Left colon (tissue), 2 donors: ENCODE results near the gene ZFPM1. TPM values are rescaled to one million over a fixed set of nuclear protein-coding genes. Genes with fewer than 3 reads are reported as not detected.

Experiments used
- ATAC-seq: fragments of 200-7000 bp; cut with Tn5 transposase; one replicate; pipeline ENCODE4 v1.9.1; 2020; ENCODE audit warnings: mild to moderate bottlenecking, moderate library complexity
- DNase-seq, 2 donors: peaks; one replicate each; pipeline ENCODE4 v3.0.0-alpha.2; 2020
- intact Hi-C, 2 donors: fragments of 100-400 bp; cut with DNase I in 1 of 2; cut with micrococcal nuclease in 1 of 2; formaldehyde crosslinking; loops; one replicate each; pipeline versions ENCODE4 v1.11.2 to v1.14.0; 2022; cut with DNase I, micrococcal nuclease
- total RNA-seq, 2 donors: library from RNA; stranded (reverse); fragmentation: NEBNext Ultra II Directional; extraction: Animal tissue kit (Norgen Biotek cat#: 25700); gene quantifications; one replicate each; pipeline ENCODE4 v1.2.1, GENCODE V29; 2021
- donor health status: DM: no; HTN: no; CAD: no.
- donor health status: DM: yes; HTN: yes; CAD: no.

The ZFPM1 gene
- total RNA-seq, 2 donors from 2014 or later = 8.0 to 11.3 TPM

GRCh38 chr16:88558457-88559442 lies 105.7 kb downstream of the ZFPM1 start:
- DNase-seq = peak; percentile 77 to 91
- ATAC-seq = peak; percentile 92
- intact Hi-C loops = no loop called here

GRCh38 chr16:88560714-88561484 lies 107.8 kb downstream of the ZFPM1 start:
- intact Hi-C loops = loop anchor here in 1 of 2 donors (10.0 kb wide), 1 partner anchor 116 kb away; no protein-coding TSS in a partner anchor
- DNase-seq (no peak), ATAC-seq (peak; percentile 21)

- intact Hi-C loops = loop anchor here in 1 of 2 donors (10.0 kb wide), 1 partner anchor 117 kb away; no protein-coding TSS in a partner anchor
- DNase-seq = peak in 1 of 2 donors; percentile 48
- ATAC-seq = peak; percentile 43
Observed at GRCh38 chr16:88561485-88562359, 108.6 kb downstream of the ZFPM1 start.

- intact Hi-C loops = loop anchor here in 1 of 2 donors (10.0 kb wide), 1 partner anchor 121 kb away; no protein-coding TSS in a partner anchor
- no peak for ATAC-seq
- DNase-seq = no peak
Observed at GRCh38 chr16:88566158-88566557, 113.1 kb downstream of the ZFPM1 start.

GRCh38 chr16:88568710-88569613 lies 115.9 kb downstream of the ZFPM1 start:
- intact Hi-C loops = loop anchor here in 1 of 2 donors (10.0 kb wide), 1 partner anchor 124 kb away; no protein-coding TSS in a partner anchor
- ATAC-seq (no peak), DNase-seq (no peak)

GRCh38 chr16:88569614-88569984 lies 116.5 kb downstream of the ZFPM1 start:
- DNase-seq (peak in 1 of 2 donors; percentile 42), ATAC-seq (peak; percentile 23)
- intact Hi-C loops = loop anchor here in 1 of 2 donors (10.0 kb wide), 1 partner anchor 125 kb away; no protein-coding TSS in a partner anchor

GRCh38 chr16:88569985-88570690 lies 117.1 kb downstream of the ZFPM1 start, which contains the start of gene ZC3H18:
Gene ZC3H18 (plus strand): TSS chr16:88570403. CDS start chr16:88577124, 6,721 bp downstream.
- peak; percentile 92 to 99 for DNase-seq
- ATAC-seq = peak; percentile 96
- intact Hi-C loops = loop anchor here in 1 of 2 donors (10.0 kb wide), 1 partner anchor 125 kb away; no protein-coding TSS in a partner anchor

GRCh38 chr16:88570691-88571092 lies 117.6 kb downstream of the ZFPM1 start:
- peak in 1 of 2 donors; percentile 46 for DNase-seq
- intact Hi-C loops = no loop called here
- peak; percentile 44 for ATAC-seq

GRCh38 chr16:88575251-88575650 lies 122.2 kb downstream of the ZFPM1 start:
- ATAC-seq (no peak), DNase-seq (no peak)
- intact Hi-C loops = no loop called here

GRCh38 chr16:88576307-88576706 lies 123.2 kb downstream of the ZFPM1 start:
- ATAC-seq (no peak), DNase-seq (no peak)
- intact Hi-C loops = no loop called here

- ATAC-seq = no peak
Observed at GRCh38 chr16:88577166-88577565, 124.1 kb downstream of the ZFPM1 start.

GRCh38 chr16:88578446-88579313 lies 125.6 kb downstream of the ZFPM1 start:
- intact Hi-C loops = no loop called here
- ATAC-seq = no peak

More at GRCh38 chr16:88577166-88577565, 124.1 kb downstream of the ZFPM1 start:
- intact Hi-C loops = no loop called here
- no peak for DNase-seq

GRCh38 chr16:88580371-88580770 lies 127.3 kb downstream of the ZFPM1 start:
- ATAC-seq (no peak), DNase-seq (no peak)
- intact Hi-C loops = no loop called here

More at GRCh38 chr16:88578446-88579313, 125.6 kb downstream of the ZFPM1 start:
- no peak for DNase-seq

GRCh38 chr16:88581033-88581432 lies 128.0 kb downstream of the ZFPM1 start:
- intact Hi-C loops = no loop called here
- DNase-seq (no peak), ATAC-seq (no peak)

GRCh38 chr16:88582912-88583575 lies 130.0 kb downstream of the ZFPM1 start:
- intact Hi-C loops = no loop called here
- ATAC-seq = no peak

More at GRCh38 chr16:88582912-88583575, 130.0 kb downstream of the ZFPM1 start:
- no peak for DNase-seq
